Cerebellar cortex (tissue), 1 donor: ENCODE data around the gene CRELD1.
"Not testable (repeated sequence)": the region's sequence is repeated elsewhere in the genome, so short reads cannot be mapped to it uniquely, and the experiment has no call there.

Experiments used
- DNase-seq: peaks from one replicate; pipeline ENCODE4 v3.0.0-alpha.2; 2015; ENCODE audit warnings: low spot score

The CRELD1 gene, protein sequence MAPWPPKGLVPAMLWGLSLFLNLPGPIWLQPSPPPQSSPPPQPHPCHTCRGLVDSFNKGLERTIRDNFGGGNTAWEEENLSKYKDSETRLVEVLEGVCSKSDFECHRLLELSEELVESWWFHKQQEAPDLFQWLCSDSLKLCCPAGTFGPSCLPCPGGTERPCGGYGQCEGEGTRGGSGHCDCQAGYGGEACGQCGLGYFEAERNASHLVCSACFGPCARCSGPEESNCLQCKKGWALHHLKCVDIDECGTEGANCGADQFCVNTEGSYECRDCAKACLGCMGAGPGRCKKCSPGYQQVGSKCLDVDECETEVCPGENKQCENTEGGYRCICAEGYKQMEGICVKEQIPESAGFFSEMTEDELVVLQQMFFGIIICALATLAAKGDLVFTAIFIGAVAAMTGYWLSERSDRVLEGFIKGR

DNA sequence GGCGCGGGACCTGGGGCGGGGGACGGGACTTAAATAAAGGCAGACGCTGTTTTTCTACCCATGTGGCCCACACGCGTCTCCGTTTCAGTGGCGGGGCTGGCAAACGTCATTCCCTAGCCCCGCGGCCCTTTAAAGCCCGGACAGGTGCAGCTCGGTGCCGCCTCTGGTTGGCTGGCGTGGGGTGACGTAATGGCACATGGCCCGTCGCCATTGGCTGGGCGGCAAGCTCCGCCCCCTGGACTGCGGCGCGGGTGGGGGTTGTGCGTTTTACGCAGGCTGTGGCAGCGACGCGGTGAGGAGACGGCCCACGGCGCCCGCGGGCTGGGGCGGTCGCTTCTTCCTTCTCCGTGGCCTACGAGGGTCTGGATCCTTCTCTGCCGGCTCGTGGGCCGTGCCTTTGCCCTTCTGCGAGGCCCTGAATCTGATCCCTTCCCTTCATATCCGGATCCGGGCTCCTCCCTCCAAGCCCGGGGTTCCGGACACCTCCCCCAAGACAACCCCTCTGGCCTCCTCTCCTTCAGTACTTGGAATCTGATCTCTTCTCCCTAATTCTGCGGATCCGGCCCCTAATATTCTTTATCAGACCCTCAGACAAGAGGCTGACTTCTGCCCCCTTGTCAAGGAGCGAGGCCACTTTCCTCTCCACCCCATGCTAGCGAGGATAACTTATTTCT lies at the start of gene CRELD1:
TSS of gene CRELD1 (plus strand) at position 274 of the 674 bp plus-strand sequence. CDS start 605 bp downstream, outside the sequence.
- peak; percentile 96 for DNase-seq

DNA sequence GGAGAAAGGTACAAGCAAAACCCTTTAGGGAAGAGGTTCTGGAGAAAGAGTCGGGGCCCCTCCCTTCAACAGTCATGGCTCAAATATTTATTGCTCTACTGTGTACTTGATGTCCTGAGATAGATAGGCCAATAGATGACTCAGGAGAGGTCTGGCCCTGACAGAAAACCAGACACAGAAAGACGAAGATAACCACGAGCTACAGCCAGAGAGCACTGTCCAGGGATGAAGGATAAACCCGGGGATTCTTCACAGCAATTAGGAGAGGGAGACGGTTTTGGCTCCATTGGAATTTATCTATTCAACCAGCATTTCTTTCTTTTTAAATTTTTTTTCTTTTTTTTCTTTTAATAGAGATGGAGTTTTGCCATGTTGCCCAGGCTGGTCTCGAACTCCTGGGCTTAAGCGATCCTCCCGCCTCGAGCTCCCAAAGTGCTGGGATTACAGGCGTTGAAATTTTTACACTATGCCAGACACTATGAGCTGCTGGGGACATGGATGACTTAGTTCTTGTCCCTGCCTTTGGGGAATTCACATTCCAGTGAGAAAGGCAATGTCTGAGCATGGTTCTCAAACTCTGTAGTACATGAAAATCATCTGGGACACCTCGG lies 49.0 kb upstream of the CRELD1 start:
- no peak for DNase-seq

DNA sequence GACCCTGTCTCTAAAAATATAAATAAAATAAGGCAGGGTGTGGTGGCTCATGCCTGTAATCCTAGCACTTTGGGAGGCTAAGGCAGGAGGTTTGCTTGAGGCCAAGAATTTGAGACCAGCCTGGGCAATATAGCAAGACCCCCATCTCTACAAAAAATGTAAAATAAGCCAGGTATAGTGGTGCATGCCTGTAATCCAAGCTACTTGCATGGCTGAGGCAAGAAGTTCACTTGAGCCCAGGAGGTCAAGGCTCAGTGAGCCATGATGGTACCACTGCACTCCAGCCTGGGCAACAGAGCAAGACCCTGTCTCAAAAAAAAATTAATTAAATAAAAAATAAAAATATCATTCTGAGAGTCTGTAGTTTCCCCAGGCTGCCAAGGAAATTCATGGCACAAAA lies 47.3 kb upstream of the CRELD1 start:
- DNase-seq: no peak

DNA sequence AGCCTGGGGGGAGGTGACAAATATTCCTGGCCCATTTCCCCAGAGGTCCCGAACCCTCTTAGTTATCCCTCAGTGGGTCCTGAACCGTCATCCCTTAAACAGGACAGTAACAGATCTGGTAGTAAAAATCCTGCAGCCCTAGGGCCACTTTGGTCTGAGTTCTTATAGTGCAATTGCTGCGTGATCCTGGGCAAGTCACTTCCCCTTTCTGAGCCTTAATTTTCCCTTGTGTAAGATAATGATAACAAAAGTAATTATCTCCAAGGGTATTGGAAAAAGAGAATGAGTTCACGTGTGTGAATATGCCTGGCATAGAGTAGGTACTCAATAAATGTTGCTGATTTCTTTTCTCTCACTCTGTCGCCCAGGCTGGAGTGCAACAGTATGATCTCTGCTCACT lies 46.2 kb upstream of the CRELD1 start:
- no peak for DNase-seq

DNA sequence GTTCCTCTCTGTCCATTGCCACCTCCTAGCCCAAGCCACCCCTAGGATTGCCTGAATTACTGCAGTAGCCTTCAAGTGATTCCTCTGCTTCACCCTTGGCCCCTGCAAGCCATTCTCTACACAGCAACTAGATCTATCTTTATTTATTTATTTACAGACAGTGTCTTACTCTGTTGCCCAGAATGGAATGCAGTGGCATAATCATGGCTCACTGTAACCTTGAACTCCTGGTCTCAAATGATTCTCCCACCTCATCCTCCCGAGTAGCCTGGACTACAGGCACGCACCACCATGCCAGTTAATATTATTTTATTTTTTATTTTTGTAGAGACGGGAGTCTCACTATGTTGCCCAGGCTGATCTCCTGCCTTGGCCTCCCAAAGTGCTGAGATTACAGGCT lies 45.1 kb upstream of the CRELD1 start:
- no peak for DNase-seq

DNA sequence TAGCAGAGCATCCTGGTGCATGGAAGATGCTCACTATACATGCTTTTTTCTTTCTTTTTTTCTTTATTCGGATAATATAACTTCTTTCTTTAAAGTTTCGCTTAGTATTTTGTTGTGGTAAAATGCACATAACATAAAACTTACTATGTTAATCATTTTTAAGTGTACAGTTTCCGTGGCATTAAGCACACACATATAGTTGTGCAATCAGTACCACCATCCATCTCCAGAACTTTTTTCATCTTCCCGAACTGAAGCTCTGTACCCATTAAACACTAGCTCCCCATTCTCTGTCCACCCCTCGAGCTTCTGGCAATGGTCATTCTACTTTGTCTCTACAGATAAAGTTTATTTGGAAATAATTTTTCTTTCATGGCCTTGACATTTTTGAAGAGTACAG lies 44.2 kb upstream of the CRELD1 start:
- no peak for DNase-seq

DNA sequence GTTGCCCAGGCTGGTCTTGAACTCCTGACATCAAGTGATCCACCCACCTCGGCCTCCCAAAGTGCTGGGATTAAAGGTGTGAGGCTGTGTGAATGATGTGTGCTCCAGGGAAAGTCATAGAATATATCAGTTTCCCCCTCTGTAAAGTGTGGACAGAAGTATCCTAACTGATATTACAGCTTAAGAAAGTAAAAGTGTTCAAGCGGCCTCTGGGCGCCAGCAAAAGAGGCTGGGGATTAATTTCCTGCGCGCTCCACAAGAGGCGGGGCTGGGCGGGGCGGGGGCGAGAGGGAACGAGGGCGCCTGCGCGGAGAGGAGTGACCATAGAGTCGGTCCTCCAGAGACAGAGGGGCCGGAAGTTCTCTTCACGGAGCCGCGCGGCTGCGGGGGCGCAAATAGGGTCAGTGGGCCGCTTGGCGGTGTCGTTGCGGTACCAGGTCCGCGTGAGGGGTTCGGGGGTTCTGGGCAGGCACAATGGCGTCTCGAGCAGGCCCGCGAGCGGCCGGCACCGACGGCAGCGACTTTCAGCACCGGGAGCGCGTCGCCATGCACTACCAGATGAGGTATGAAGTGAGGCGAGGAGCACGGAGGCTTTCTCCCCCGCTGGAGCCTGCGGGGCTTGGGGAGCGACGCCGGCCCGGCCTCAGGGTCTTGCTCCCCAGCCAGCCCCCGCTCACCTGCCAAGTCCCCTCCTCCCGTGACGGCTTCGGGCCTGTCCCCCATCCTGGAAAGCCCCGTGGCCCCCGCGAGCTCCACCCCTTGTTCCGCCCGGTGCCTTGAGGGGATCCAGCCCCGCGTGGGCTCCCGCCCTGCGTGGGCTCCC lies 43.2 kb upstream of the CRELD1 start, which contains the start of gene JAGN1:
TSS of gene JAGN1 (plus strand) at position 362 of the 823 bp plus-strand sequence. CDS start at position 475, 113 bp downstream.
- DNase-seq: peak; percentile 89

DNA sequence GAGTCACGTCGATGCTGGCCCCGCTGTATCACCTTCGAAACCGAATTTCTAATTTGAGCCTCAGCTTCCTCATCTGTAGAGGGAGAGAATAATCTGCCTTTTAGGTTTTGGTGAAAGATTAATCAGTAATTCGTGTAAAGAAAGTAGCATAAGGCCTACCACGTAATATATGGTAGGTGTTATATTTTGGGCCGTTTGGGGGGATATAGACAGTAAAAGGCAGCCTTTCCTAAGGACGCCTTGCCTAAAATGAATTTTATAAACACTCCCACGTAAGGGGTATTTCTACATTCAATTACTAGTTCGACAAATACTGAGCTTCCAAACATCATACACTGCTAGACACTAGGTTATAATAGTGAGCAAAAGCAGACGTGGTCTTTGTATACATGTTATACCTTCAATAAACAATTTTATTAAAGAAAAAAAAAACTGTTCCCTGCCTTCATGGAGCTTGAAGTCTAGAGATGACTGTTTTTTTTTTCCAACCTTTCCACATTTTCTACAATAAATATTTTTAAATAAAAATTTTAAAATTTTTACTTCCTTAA lies 42.5 kb upstream of the CRELD1 start:
- no peak for DNase-seq

DNA sequence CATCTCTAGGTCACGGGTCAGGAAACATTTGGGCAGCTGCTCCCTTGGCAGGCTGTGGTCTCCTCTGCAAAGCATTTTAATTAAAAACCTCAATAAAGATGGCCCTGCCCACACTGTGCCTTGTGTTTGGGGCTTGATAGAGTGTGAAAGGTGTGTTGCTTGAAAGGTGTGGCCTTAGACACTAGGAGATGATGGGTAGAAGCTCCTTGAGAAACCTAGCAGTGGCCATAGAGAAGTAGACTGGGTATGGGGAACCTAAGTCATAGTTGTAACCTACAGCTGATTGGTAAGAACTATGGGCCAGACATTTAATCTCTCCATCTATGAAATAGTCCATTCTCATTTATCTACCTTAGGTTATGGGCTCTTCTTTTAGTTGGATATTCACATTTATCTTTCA lies 39.9 kb upstream of the CRELD1 start:
- no peak for DNase-seq

DNA sequence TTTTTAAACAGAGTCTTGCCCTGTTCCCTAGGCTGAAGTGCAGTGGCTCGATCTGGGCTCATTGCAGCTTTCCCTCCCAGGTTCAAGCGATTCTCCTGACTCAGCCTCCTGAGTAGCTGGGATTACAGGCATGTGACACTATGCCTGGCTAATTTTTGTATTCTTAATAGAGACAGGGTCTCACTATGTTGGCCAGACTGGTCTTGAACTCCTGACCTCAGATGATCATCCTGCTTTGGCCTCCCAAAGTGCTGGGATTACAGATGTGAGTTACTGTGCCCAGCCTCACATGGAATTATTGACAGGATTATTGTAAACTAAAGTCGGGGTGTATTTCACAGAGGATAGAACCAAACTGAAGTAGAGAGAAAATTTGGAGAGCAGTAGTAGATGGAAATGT lies 37.9 kb upstream of the CRELD1 start:
- DNase-seq: not testable (repeated sequence)

DNA sequence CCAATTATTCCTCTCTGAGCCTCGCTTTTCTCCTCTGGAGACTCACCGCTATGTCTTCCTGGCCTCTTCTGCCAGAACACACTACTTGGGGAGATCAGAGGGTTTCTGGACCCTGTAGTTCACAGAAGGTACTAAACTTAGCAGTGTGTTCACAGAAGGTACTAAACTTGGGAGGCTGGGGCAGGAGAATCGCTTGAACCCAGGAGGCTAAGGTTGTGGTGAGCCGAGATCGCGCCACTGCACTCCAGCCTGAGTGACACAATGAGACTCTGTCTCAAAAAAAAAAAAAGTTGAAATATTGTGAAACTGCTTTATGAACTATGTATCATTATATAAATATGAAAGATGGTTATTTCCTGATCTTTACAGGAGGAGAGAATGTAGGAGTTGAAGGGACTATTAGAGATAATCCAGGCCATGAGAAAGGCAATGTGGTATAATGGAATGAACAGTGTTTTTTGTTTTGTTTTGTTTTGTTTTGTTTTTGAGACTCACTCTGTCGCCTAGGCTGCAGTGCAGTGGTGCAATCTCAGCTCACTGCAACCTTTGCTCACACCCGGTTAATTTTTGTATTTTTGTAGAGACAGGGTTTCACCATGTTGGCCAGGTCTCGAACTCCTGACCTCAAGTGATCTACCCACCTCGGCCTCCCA lies 36.8 kb upstream of the CRELD1 start:
- DNase-seq: not testable (repeated sequence)

DNA sequence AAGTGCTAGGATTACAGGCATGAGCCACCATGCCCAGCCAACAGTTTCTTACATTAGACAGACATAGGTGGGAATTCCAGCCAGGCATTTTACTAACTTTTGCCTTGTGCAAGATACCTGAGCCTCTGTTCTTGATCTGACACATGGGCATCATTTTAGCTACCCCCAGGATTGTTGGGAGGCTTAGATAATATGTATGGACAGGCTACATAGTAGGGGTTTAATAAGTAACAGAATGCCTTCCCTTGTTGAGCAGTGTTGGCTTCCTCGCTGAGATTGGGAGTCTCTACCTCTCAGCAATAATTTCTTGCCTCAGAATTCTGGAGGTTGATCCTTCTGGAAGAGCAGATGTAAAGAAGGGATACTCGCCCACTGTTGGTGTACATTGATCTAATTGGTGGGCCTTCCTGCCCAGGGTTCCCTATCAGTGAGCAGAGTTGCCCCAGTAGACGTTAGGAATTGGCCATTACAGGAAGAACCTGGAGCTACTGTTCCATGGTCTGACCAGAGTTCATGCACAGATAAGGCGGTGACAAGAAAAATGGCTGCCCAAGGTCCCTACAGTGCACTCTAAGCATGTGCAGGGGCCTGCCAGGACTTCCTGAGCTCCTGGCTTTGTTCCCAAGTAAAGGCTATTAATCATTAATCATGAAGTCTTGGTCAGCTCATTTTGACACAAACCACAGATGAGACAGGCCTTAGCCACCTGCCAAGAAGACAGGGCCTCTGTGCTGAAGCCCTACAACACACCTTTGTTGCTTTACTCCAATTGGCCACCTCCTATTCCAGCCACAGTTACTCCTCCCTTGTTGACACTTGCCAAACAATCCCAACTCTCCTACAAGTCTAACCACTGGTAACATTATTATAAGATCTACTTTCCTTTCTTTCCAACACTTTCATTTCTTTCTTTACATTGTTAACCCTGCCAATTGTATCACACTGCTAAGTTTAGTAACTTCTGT lies 35.9 kb upstream of the CRELD1 start:
- DNase-seq: no peak

DNA sequence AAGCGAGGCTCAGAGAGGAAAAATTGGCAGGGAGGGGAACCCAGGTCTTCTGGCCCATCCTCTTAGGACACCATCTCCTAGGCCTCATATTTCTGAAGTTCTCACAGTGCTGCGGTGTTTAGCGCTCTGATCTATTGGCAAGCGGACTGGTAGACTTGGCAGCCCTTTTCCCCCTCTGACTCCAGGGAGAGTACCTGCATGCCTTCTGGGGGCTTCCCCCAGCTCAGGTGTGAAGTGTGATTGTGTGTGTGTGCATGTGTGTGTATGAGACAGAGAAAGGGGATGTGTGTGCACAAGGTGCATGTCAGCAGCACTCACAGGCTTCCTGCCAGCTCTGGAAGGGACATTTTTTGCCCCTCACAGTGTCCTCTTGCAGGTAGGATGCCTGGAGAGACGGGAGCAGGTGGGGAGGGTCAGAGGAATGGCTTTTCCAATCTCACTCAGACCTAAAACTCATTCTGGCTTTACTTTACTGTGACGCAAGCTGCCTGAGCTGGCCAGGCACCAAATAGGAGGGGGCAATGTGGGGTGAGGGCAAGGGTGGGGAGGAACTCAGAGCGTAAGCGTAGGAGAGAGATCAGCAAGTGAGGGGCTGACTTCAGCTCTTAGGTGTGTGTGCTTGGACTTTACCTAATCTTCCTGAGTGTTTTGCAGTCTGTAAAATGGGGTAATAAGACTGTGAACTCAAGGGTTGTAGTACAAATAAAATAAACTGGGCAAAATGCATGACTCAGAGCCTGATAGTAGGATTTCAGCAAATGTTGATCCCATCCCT lies 35.0 kb upstream of the CRELD1 start:
- no peak for DNase-seq

DNA sequence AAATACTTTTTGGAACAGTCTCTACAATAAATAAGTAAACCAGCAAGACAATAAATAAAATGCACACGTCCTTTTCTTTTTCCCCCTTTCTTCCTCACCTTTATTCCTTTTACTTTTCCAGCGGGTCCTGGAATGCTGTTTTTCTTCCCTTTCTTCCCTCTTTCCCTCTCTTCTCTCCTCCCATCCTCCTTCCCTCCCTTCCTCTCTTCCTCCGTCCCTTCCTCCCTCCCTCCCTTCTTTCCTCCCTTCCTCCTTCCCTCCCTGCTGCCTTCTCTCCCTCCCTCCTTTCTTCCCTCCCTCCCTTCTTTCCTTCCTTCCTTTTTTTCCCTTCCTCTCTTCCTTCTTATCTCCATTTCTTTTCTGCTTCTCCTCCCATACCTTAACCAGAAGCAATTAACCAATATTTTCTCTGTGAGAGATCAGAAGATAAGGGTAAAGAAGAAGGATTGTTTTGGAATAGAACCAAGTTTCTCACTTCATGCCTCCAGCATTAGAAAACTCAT lies 34.3 kb upstream of the CRELD1 start:
- DNase-seq: no peak

DNA sequence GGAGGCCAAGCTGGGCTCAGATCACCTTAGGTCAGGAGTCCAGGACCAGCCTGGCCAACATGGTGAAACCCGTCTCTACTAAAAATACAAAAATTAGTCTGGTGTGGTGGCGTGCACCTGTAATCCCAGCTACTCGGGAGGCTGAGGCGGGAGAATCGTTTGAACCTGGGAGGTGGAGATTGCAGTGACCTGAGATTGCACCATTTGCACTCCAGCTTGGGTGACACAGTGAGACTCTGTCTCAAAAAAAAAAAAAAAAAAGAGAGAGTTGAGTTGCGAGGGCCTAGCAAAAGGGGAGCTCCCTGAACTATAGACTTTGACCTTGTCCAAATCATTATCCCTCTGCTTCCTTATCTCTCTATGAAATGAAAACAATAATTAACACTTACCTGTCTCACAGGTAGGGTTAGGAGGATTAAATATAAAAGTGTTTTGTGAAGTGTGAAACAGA lies 32.6 kb upstream of the CRELD1 start:
- DNase-seq: not testable (repeated sequence)

DNA sequence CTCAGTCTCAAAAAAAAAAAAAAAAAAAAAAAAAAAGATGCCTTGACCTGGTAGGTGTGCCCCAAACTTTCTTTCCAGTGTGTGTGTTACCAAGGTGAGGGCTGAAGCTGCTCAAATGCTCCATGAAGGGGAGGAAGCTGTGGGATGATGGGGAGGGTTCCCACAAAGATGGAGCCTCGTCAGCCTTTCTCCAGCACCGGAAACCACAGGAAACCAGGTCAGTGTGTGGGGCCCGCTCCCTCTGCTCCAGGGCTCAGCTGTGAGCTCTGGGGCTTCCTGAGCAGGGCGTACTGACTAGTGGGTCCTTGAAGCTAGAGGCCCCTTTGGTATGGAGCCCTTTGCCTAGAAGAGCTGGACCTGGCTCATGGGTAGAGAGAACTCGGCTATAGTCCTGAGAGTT lies 31.7 kb upstream of the CRELD1 start:
- no peak for DNase-seq

DNA sequence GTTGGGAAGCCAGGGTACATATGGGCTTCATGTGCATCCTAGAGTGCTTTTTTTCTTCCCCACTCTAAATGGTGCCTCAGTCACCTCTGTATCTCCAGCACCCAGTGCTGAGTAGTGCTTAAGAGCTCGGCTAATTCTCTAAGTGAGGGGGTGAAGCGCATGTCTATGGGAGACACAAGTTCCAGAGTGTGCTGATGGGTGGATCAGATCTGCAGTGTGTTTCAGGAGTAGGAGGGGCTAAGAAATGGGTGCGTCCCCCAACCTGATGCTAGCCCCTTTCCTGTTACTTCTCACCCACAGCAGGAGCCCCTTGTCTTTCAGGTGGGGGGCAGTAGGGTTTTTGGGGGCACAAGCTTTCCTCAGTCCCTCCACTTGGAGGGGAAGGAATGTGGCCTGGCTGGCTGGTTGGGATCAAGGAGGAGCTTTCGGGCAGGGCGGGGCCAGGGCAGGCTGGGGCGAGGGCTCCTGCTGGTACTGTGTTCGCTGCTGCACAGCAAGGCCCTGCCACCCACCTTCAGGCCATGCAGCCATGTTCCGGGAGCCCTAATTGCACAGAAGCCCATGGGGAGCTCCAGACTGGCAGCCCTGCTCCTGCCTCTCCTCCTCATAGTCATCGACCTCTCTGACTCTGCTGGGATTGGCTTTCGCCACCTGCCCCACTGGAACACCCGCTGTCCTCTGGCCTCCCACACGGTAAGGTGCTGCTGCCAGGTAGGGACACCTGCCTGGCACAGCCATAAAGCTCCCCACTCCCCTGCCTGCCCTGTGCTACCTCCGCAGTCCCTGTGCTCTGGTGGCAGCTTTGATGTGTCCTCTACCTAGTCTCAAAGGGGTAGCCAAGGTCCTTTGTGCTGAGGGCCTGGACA lies 31.0 kb upstream of the CRELD1 start, which contains the start of gene IL17RE:
TSS of gene IL17RE (plus strand) at position 477 of the 866 bp plus-strand sequence. CDS start at position 562, 85 bp downstream.
- DNase-seq: peak; percentile 52

DNA sequence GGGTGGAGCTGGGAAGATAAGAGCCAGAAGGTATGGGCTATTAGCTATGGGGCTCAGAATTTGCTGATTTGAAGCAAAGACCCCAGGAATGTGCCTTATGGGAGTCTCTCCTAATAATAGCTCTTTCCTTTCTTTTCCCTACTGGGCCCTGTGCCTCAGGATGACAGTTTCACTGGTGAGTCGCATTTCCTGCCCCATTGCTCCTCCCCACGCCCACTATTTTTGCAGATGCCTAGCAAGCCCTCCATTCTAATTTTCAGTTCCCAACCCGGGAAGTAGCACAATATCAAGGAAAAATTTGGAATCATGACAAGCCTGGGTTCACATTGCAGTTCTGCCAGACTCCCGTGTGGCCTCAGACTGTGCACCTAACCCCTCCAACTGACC lies 30.4 kb upstream of the CRELD1 start:
- DNase-seq: peak; percentile 39
